H1 (cell line): ENCODE data around the gene NUP50. TPM values are rescaled to one million over a fixed set of nuclear protein-coding genes. Genes with fewer than 3 reads are reported as not detected.

Experiments used
- CTCF ChIA-PET: fragments of 300-600 bp; sonication (Branson Sonifier 250); formaldehyde crosslinking; loops from one replicate; lab custom pipeline; 2021; ENCODE audit not compliant: partially characterized antibody; lab: Charles Lee
- POLR2A ChIA-PET: fragments of 300-600 bp; sonication (Branson Sonifier 250); formaldehyde crosslinking; loops from one replicate; lab custom pipeline; 2021; ENCODE audit warnings: inconsistent platforms; ENCODE audit not compliant: partially characterized antibody; lab: Charles Lee
- DNase-seq, 2 experiments: peaks; one replicate each; pipeline versions ENCODE4 v3.0.0 to v3.0.0-alpha.2; 2010 to 2022; ENCODE audit warnings: low spot score in 2 of 2, low read depth in 1 of 2, mixed read lengths in 1 of 2
- FAIRE-seq: peaks from 2 replicates; lab custom pipeline; 2011; peaks lifted over from hg19 to GRCh38; lab: Jason Lieb, UNC
- H2AFZ ChIP-seq: 2 replicates; pipeline ENCODE4 v1.8.1; 2012; ENCODE audit warnings: low read length, inconsistent platforms
- H2AK5ac ChIP-seq: 2 replicates; pipeline ENCODE4 v1.6.1; 2013; ENCODE audit warnings: low read depth, low read length
- H2BK120ac ChIP-seq: replicated peaks from 2 replicates; pipeline ENCODE3; 2013; ENCODE audit warnings: low read depth, low read length, inconsistent platforms
- H2BK12ac ChIP-seq: 2 replicates; pipeline ENCODE4 v1.6.1; 2013; ENCODE audit warnings: low read depth, low read length
- H2BK15ac ChIP-seq: 2 replicates; pipeline ENCODE4 v1.6.1; 2013; ENCODE audit warnings: low read length
- H2BK20ac ChIP-seq: 2 replicates; pipeline ENCODE4 v1.6.1; 2013; ENCODE audit warnings: low read length
- H2BK5ac ChIP-seq: 2 replicates; pipeline ENCODE4 v1.6.1; 2013; ENCODE audit warnings: low read depth, low read length
- H3K14ac ChIP-seq: 2 replicates; pipeline ENCODE4 v1.6.1; 2013; ENCODE audit warnings: inconsistent platforms; ENCODE audit not compliant: insufficient read length
- H3K18ac ChIP-seq: 2 replicates; pipeline ENCODE4 v1.6.1; 2013; ENCODE audit warnings: low read length; ENCODE audit errors: extremely low read depth
- H3K23ac ChIP-seq: 2 replicates; pipeline ENCODE4 v1.6.1; 2013; ENCODE audit warnings: inconsistent platforms; ENCODE audit not compliant: insufficient read length
- H3K23me2 ChIP-seq: 2 replicates; pipeline ENCODE4 v1.6.1; 2013; ENCODE audit warnings: low read depth, low read length
- H3K27ac ChIP-seq: 2 replicates; pipeline ENCODE4 v1.6.1; 2011; ENCODE audit warnings: low read depth, low read length, inconsistent platforms
- H3K27me3 ChIP-seq, 4 experiments: replicated peaks in 1 of 4; 1 replicate in 1 of 4; 2 replicates in 3 of 4; pipeline versions ENCODE4 v1.6.1 to v1.8.1; 2011 to 2013; ENCODE audit warnings: low read length in 3 of 4, mild to moderate bottlenecking in 3 of 4, inconsistent platforms in 2 of 4, mixed read lengths in 2 of 4, moderate library complexity in 1 of 4; ENCODE audit not compliant: control insufficient read depth in 3 of 4, insufficient read depth in 3 of 4; ENCODE audit errors: extremely low read depth in 1 of 4
- H3K36me3 ChIP-seq, 4 experiments: 2 replicates each; pipeline versions ENCODE4 v1.6.1 to v1.8.1; 2011 to 2013; ENCODE audit warnings: mild to moderate bottlenecking in 4 of 4, low read length in 3 of 4, moderate library complexity in 2 of 4, control low read depth in 1 of 4, inconsistent platforms in 1 of 4; ENCODE audit not compliant: insufficient read depth in 4 of 4, control insufficient read depth in 2 of 4
- H3K4ac ChIP-seq: replicated peaks from 2 replicates; pipeline ENCODE3; 2013; ENCODE audit warnings: low read length, low read depth, mixed read lengths, inconsistent platforms; ENCODE audit not compliant: insufficient read length
- H3K4me1 ChIP-seq, 4 experiments: replicated peaks in 1 of 4; 1 replicate in 1 of 4; 2 replicates in 3 of 4; pipeline versions ENCODE4 v1.6.1 to v1.8.1; 2011 to 2013; ENCODE audit warnings: low read length in 3 of 4, inconsistent platforms in 2 of 4, mixed read lengths in 1 of 4; ENCODE audit not compliant: insufficient read depth in 4 of 4, control insufficient read depth in 3 of 4
- H3K4me2 ChIP-seq, 2 experiments: 2 replicates each; pipeline versions ENCODE4 v1.6.1 to v1.8.1; 2011 to 2013; ENCODE audit warnings: low read depth in 2 of 2, low read length in 2 of 2, control low read depth in 1 of 2, inconsistent platforms in 1 of 2, mild to moderate bottlenecking in 1 of 2; ENCODE audit not compliant: insufficient read depth in 1 of 2
- H3K4me3 ChIP-seq, 4 experiments: fragments of 200-600, 300-600 bp in 1 of 4; sonication (generic), shearing (Covaris generic), sonication (Bioruptor Twin) in 1 of 4; 2 replicates each; pipeline versions ENCODE4 v1.5.1 to v1.8.1; 2011 to 2016; ENCODE audit warnings: low read length in 4 of 4, low read depth in 3 of 4, control low read depth in 2 of 4, inconsistent platforms in 2 of 4, mild to moderate bottlenecking in 2 of 4, mixed read lengths in 1 of 4, moderate library complexity in 1 of 4; ENCODE audit not compliant: insufficient read depth in 2 of 4; ENCODE audit errors: extremely low read depth in 1 of 4
- H3K56ac ChIP-seq: replicated peaks from 2 replicates; pipeline ENCODE3; 2013; ENCODE audit warnings: low read depth, mild to moderate bottlenecking, mixed read lengths, low read length, inconsistent platforms; ENCODE audit not compliant: insufficient read length
- H3K79me1 ChIP-seq: 2 replicates; pipeline ENCODE4 v1.6.1; 2013; ENCODE audit warnings: low read depth, low read length, control low read depth
- H3K79me2 ChIP-seq, 2 experiments: 2 replicates each; pipeline versions ENCODE4 v1.6.1 to v1.8.1; 2012 to 2013; ENCODE audit warnings: low read length in 2 of 2, mild to moderate bottlenecking in 2 of 2, inconsistent platforms in 1 of 2; ENCODE audit not compliant: insufficient read depth in 2 of 2, control insufficient read depth in 1 of 2
- H3K9ac ChIP-seq, 4 experiments: replicated peaks in 1 of 4; 1 replicate in 1 of 4; 2 replicates in 3 of 4; pipeline versions ENCODE4 v1.6.1 to v1.8.1; 2011 to 2013; ENCODE audit warnings: low read depth in 3 of 4, low read length in 3 of 4, control low read depth in 2 of 4, mild to moderate bottlenecking in 2 of 4, moderate library complexity in 2 of 4, inconsistent platforms in 1 of 4; ENCODE audit errors: extremely low read depth in 1 of 4
- H3K9me3 ChIP-seq, 2 experiments: 2 replicates each; pipeline versions ENCODE4 v1.6.1 to v1.8.1; 2012 to 2013; ENCODE audit warnings: mild to moderate bottlenecking in 2 of 2, moderate library complexity in 2 of 2, control low read depth in 1 of 2, inconsistent platforms in 1 of 2, low read depth in 1 of 2, low read length in 1 of 2, mixed read lengths in 1 of 2; ENCODE audit not compliant: insufficient read depth in 2 of 2
- H4K20me1 ChIP-seq, 2 experiments: replicated peaks in 1 of 2; 2 replicates each; pipeline versions ENCODE3 to v1.8.1; 2011 to 2013; ENCODE audit warnings: inconsistent platforms in 2 of 2, low read length in 2 of 2, mild to moderate bottlenecking in 1 of 2; ENCODE audit not compliant: insufficient read depth in 2 of 2, control insufficient read depth in 1 of 2
- H4K5ac ChIP-seq: 2 replicates; pipeline ENCODE4 v1.6.1; 2013; ENCODE audit warnings: low read length, low read depth, mixed read lengths, inconsistent platforms; ENCODE audit not compliant: insufficient read length
- H4K8ac ChIP-seq: 2 replicates; pipeline ENCODE4 v1.8.0; 2013; ENCODE audit warnings: mild to moderate bottlenecking, moderate library complexity, low read length, inconsistent platforms; ENCODE audit not compliant: insufficient read depth; ENCODE audit errors: extremely low read depth
- H4K91ac ChIP-seq: replicated peaks from 2 replicates; pipeline ENCODE3; 2013; ENCODE audit warnings: low read length, mixed read lengths, inconsistent platforms; ENCODE audit not compliant: insufficient read length
- CHD1 ChIP-seq: IDR thresholded peaks from 2 replicates; pipeline ENCODE4 v1.6.1; 2012; ENCODE audit warnings: low read depth, low read length, improper control_type of control experiment
- GABPA ChIP-seq: IDR thresholded peaks from 2 replicates; pipeline ENCODE4 v1.6.1; 2011; ENCODE audit warnings: mild to moderate bottlenecking, low read length, moderate library complexity, borderline replicate concordance; ENCODE audit not compliant: insufficient read depth
- JUN ChIP-seq: IDR thresholded peaks from 2 replicates; pipeline ENCODE4 v1.6.1; 2011; ENCODE audit warnings: low read depth, mild to moderate bottlenecking, improper control_type of control experiment, low read length
- KDM5A ChIP-seq: fragments of 200-600 bp; IDR thresholded peaks from 2 replicates; pipeline ENCODE4 v1.7.1; 2012; ENCODE audit warnings: mild to moderate bottlenecking, low read length, inconsistent platforms, mixed read lengths
- MAFK ChIP-seq: IDR thresholded peaks from 2 replicates; pipeline ENCODE4 v1.6.1; 2012; ENCODE audit warnings: low read depth, mild to moderate bottlenecking, improper control_type of control experiment, low read length
- POLR2A ChIP-seq, 2 experiments: IDR thresholded peaks; 1 replicate in 1 of 2; 2 replicates in 1 of 2; pipeline ENCODE4 v1.6.1; 2011; ENCODE audit warnings: low read depth in 2 of 2, low read length in 2 of 2, mild to moderate bottlenecking in 2 of 2; ENCODE audit errors: control extremely low read depth in 1 of 2
- SIN3A ChIP-seq, 2 experiments: IDR thresholded peaks in 1 of 2; conservative IDR thresholded peaks in 1 of 2; 2 replicates each; pipeline ENCODE4 v1.6.1; 2011 to 2012; ENCODE audit warnings: low read length in 2 of 2, improper control_type of control experiment in 1 of 2, low read depth in 1 of 2, mild to moderate bottlenecking in 1 of 2
- SP2 ChIP-seq: IDR thresholded peaks from 2 replicates; pipeline ENCODE4 v1.6.1; 2012; ENCODE audit warnings: mild to moderate bottlenecking, low read length, inconsistent platforms
- YY1 ChIP-seq: IDR thresholded peaks from 2 replicates; pipeline ENCODE4 v1.6.1; 2011; ENCODE audit warnings: low read depth, mild to moderate bottlenecking, low read length
- WGBS, 2 experiments: shearing (Covaris generic) in 1 of 2; methylation state at CpG; one replicate each; pipeline versions ENCODE4 v1.1.6 to v1.1.7; 2013 to 2015; ENCODE audit warnings: low lambda C conversion rate in 2 of 2, mixed read lengths in 2 of 2, inconsistent platforms in 1 of 2, low coverage in 1 of 2, missing lambda C conversion rate in 1 of 2; ENCODE audit not compliant: insufficient replicate concordance in 2 of 2, insufficient coverage in 1 of 2, insufficient read length in 1 of 2; ENCODE audit errors: extremely low coverage in 1 of 2, missing lambda C conversion rate in 1 of 2; 5-methylcytosine and 5-hydroxymethylcytosine counted together
- polyA plus RNA-seq, 7 experiments: library from polyadenylated mRNA; depleted of rRNA in 3 of 7; stranded (reverse) in 5 of 7; unstranded in 2 of 7; fragments of >200 nt in 5 of 7; fragments of 200-250 nt in 2 of 7; gene quantifications; 1 replicate in 5 of 7; 2 replicates in 1 of 7; 4 replicates in 1 of 7; pipeline versions ENCODE4 v1.2.1 to v1.2.3, GENCODE V29; 2011 to 2013; ENCODE audit warnings: missing spikeins in 2 of 7, mixed read lengths in 2 of 7
- total RNA-seq: library from RNA; stranded (reverse); fragmentation: NEBNext Ultra II Directional; extraction: Animal tissue kit (Norgen Biotek cat#: 25700); gene quantifications from 2 replicates; pipeline ENCODE4 v1.2.1, GENCODE V29; 2021

NUP50 gene
- total and polyA plus RNA-seq, 2 of the 8 experiments (the other 6 are each of a cell fraction or from before 2014, with no cell fraction given), result 20.0 to 112 TPM

GRCh38 chr22:45224988-45225731, 61.4 kb downstream of the NUP50 start:
- H3K4me2 ChIP-seq, result no peak overlapping the region
- no peaks in the 10 kb centered on the region for H3K23me2 ChIP-seq
- DNase-seq (no peak), FAIRE-seq (no peak)
- no peak overlapping the region for H2BK20ac ChIP-seq
- peak overlapping the region; percentile 44; the same call in 1 of the 2 replicates for H3K18ac ChIP-seq
- H3K27me3 ChIP-seq, result no peaks in the 10 kb centered on the region
- H2BK120ac ChIP-seq, result peak overlapping the region; percentile 38
- peaks cover 2% of the 10 kb centered on the region; the same call in 1 of the 2 replicates for H3K79me1 ChIP-seq
- no peaks in the 10 kb centered on the region for H3K9me3 ChIP-seq
- no peak overlapping the region for H2BK15ac ChIP-seq
- ChIA-PET POLR2A (interaction anchor here (0.5 to 1.6 kb wide), 4 partner anchors 10 to 424 kb away, joined by 3 to 10 read pairs (median 3); no protein-coding TSS in a partner anchor), CTCF (interaction anchor here (1.5 to 1.6 kb wide), 2 partner anchors 8 to 39 kb away, joined by 3 to 4 read pairs; no protein-coding TSS in a partner anchor)
- no peak overlapping the region for H3K4ac ChIP-seq
- H3K36me3 ChIP-seq, result no peaks in the 10 kb centered on the region
- peak overlapping the region; percentile 68; the same call in 1 of the 2 replicates for H2BK12ac ChIP-seq
- no peak overlapping the region for H2AFZ ChIP-seq
- H2BK5ac ChIP-seq, result no peak overlapping the region; the same call in 1 of the 2 replicates
- WGBS, 2 experiments, result 78% methylated on average over 19 of the region's 19 CpGs; no CpG with 5 or more reads in 1 of the 2 experiments
- H4K20me1 ChIP-seq, result peaks cover 2 to 20% of the 10 kb centered on the region in 2 experiments
- H3K27ac ChIP-seq, result no peak overlapping the region
- H4K8ac ChIP-seq, result peak overlapping the region; percentile 57; the same call in 1 of the 2 replicates
- peaks cover 0 to 20% (median 13%) of the 10 kb centered on the region in 4 experiments; a peak in 6 of 7 replicates for H3K4me1 ChIP-seq
- no peak overlapping the region for H3K56ac ChIP-seq
- no peak for TF ChIP-seq KDM5A
- no peak for TF ChIP-seq GABPA
- no peak for TF ChIP-seq JUN
- no peak for TF ChIP-seq POLR2A (IDR thresholded peaks at IDR 0.05; ENCODE audit: control extremely low read depth in 1 of 2, low read depth in 2 of 2, low read length in 2 of 2)
- no peak for TF ChIP-seq MAFK
- TF ChIP-seq YY1, result no peak
- TF ChIP-seq SP2, result no peak
- no peak for TF ChIP-seq SIN3A (conservative IDR thresholded peaks at IDR 0.05 in 1 of 2, IDR thresholded peaks at IDR 0.05 in 1 of 2; ENCODE audit: low read depth in 1 of 2, low read length in 2 of 2)
- TF ChIP-seq CHD1, result no peak
- no peak overlapping the region for H3K9ac ChIP-seq
- H3K79me2 ChIP-seq, result peaks cover 0 to 9% of the 10 kb centered on the region in 2 experiments; a peak in 2 of 4 replicates
- no peak overlapping the region for H3K23ac ChIP-seq
- H3K4me3 ChIP-seq, result no peak overlapping the region
- no peak overlapping the region for H4K5ac ChIP-seq
- no peak overlapping the region for H2AK5ac ChIP-seq
- peak overlapping the region; percentile 73 for H4K91ac ChIP-seq
- no peak overlapping the region for H3K14ac ChIP-seq
